ENCODE results near the gene SLC38A2. TPM values are rescaled to one million over a fixed set of nuclear protein-coding genes. Genes with fewer than 3 reads are reported as not detected.
A peak's percentile ranks its signal among the peaks of the same experiment; 100 is the strongest.

The SLC38A2 gene
- total RNA-seq, 1 experiment from 2014 or later = 381 TPM

DNA sequence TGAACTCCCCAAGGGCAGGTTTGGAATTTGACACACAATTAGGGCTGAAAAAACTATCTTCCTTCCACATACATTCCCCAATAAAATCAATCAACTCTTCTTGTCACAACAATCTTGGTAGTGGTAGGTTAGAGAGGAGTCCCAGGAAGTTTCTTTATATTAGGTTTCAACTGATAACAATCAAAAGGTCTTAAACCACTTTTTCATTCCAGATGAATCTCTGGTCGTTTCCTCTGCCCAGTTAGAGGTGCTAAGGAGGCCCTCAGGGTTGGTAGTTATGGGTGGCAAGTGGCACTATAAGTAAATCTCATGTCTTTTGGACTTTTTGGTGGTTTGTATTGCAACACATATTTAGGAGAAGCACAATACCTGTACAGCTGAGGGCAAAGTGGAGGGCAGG is 1.7 kb upstream of the SLC38A2 start (continued):
- TF ChIP-seq, protein P1, sequence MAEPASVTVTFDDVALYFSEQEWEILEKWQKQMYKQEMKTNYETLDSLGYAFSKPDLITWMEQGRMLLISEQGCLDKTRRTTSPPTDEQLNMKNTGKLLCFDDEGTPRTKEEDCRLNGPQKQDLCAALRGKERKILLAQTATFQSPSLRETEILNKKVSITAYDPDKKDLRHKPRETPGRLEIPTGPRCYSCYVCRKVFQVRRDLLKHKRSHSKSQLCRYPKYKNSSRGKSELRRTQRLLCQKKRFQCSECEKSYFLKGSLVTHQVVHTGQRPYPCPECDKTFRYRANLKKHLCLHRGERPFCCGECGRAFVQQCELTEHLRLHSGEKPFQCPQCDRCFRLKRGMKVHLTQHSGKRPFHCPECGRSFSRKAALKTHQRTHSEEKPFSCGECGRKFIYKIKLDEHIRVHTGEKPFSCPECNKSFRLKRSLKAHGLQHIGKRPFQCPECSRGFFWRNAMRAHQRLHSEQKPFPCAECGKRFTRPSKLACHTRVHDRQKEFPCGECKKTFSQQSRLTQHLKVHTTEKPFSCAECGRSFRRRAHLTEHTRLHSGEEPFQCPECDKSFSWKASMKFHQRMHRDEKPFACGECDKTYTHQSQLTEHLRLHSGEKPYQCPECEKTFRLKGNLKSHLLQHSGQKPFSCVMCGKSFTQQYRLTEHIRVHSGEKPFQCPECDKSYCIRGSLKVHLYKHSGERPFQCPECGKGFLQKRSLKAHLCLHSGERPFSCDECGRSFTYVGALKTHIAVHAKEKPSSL (CRISPR knock-in tag; conservative IDR thresholded peaks at IDR 0.05) = no peak
- TF ChIP-seq, protein P2, sequence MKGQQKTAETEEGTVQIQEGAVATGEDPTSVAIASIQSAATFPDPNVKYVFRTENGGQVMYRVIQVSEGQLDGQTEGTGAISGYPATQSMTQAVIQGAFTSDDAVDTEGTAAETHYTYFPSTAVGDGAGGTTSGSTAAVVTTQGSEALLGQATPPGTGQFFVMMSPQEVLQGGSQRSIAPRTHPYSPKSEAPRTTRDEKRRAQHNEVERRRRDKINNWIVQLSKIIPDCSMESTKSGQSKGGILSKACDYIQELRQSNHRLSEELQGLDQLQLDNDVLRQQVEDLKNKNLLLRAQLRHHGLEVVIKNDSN (CRISPR knock-in tag; IDR thresholded peaks at IDR 0.05) = no peak

DNA sequence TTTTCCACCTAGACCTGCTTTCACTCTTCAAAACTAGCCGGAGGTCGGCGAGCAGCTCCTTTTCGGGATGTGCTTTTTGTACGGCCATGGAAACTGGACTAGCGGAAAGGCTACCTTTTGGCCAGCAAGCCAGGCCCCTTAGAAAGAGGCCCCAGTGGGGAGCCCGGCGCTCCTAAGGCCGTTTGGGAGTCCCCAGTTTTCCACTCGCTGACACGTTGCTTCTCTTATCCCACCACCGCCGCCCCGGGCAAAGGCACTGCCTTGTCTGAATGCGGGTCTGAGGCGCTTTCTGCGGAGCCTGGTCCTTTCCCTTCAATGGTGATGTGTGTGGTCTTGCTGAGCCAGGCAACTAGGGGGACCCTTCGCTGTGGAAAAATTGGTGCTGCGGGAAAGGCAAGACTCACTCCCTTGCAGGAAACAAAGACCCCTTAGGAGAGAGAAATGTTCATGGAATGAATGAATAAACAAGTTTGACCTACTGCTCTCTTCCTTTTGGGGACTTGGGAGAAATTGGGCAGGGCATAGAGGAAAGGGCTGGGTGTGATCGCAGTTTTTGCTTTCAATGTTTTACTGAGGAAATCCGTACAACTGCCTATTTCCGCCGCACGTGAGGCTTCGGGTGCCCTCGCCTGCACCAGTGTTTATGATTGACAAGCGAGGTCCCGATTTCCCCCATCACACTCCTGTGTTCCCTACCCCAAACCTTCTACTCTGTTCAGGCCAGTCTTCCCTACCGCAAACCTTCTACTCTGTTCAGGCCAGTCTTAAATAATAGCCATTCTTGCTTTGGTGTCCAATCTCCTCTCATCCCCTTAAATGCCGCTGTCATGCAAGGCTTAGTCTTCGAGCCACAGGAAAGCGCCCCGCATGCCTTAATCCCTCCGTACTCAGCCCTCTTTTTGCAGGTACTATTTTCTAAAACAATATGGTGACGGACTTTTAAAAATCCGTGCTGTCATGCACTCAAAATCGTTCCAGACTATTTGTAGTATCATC is 1.0 kb upstream of the SLC38A2 start:
- peaks cover 37% of the 10 kb centered on the region for H3K36me3 Mint-ChIP-seq
- no peaks in the 10 kb centered on the region; the same call in 1 of the 2 replicates for H3K9me3 Mint-ChIP-seq
- POLR2A ChIA-PET = interaction anchor here (0.6 to 1.3 kb wide), 5 partner anchors 10 to 305 kb away, joined by 3 to 4 read pairs (median 3); partner anchors contain the start of gene SLC38A1
- H3K4me1 Mint-ChIP-seq = peaks cover 47% of the 10 kb centered on the region
- CTCF ChIA-PET = interaction anchor here (0.6 to 1.1 kb wide), 5 partner anchors 19 to 301 kb away, joined by 3 to 8 read pairs (median 4); no protein-coding TSS in a partner anchor
- peak overlapping the region; percentile 98 for H3K4me3 Mint-ChIP-seq
- ATAC-seq (peak; percentile 52), DNase-seq (ENCODE audit: low spot score) (peak; percentile 70)
- TF ChIP-seq, protein P2 (CRISPR knock-in tag; IDR thresholded peaks at IDR 0.05) = no peak
- TF ChIP-seq ETV6 (CRISPR knock-in tag; IDR thresholded peaks at IDR 0.05) (no peak), NFATC4 (CRISPR knock-in tag; IDR thresholded peaks at IDR 0.05) (no peak), ZNF532 (CRISPR knock-in tag; IDR thresholded peaks at IDR 0.05; ENCODE audit: borderline replicate concordance) (no peak), HMGA2 (CRISPR knock-in tag; IDR thresholded peaks at IDR 0.05) (no peak), ZNF219 (CRISPR knock-in tag; IDR thresholded peaks at IDR 0.05; ENCODE audit: borderline replicate concordance) (no peak), FOXP1 (CRISPR knock-in tag; IDR thresholded peaks at IDR 0.05; ENCODE audit: borderline replicate concordance) (no peak), GRHL2 (CRISPR knock-in tag; IDR thresholded peaks at IDR 0.05; ENCODE audit: insufficient replicate concordance, severe bottlenecking) (no peak), JAZF1 (CRISPR knock-in tag; IDR thresholded peaks at IDR 0.05) (no peak), PRDM15 (CRISPR knock-in tag; IDR thresholded peaks at IDR 0.05) (no peak), ATF3 (CRISPR knock-in tag; conservative IDR thresholded peaks at IDR 0.05) (no peak), ZNF423 (CRISPR knock-in tag; IDR thresholded peaks at IDR 0.05) (no peak), IRF2 (CRISPR knock-in tag; IDR thresholded peaks at IDR 0.05; ENCODE audit: borderline replicate concordance, low read depth) (no peak), SOX15 (CRISPR knock-in tag; IDR thresholded peaks at IDR 0.05) (no peak), EMX1 (CRISPR knock-in tag; IDR thresholded peaks at IDR 0.05) (no peak)
- TF ChIP-seq, protein P3, sequence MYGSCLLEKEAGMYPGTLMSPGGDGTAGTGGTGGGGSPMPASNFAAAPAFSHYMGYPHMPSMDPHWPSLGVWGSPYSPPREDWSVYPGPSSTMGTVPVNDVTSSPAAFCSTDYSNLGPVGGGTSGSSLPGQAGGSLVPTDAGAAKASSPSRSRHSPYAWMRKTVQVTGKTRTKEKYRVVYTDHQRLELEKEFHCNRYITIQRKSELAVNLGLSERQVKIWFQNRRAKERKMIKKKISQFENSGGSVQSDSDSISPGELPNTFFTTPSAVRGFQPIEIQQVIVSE (CRISPR knock-in tag; IDR thresholded peaks at IDR 0.05; ENCODE audit: borderline replicate concordance) = no peak
- H3K27me3 Mint-ChIP-seq (ENCODE audit: low read depth) = no peaks in the 10 kb centered on the region; the same call in 1 of the 2 replicates
- H3K27ac Mint-ChIP-seq = peak overlapping the region; percentile 98
